H1 (cell line): Measurements from ENCODE around the gene TACC2. TPM values are rescaled to one million over a fixed set of nuclear protein-coding genes. Genes with fewer than 3 reads are reported as not detected.

Experiments used
- CTCF ChIA-PET: fragments of 300-600 bp; sonication (Branson Sonifier 250); formaldehyde crosslinking; loops from one replicate; lab custom pipeline; 2021; ENCODE audit not compliant: partially characterized antibody; lab: Charles Lee
- POLR2A ChIA-PET: fragments of 300-600 bp; sonication (Branson Sonifier 250); formaldehyde crosslinking; loops from one replicate; lab custom pipeline; 2021; ENCODE audit warnings: inconsistent platforms; ENCODE audit not compliant: partially characterized antibody; lab: Charles Lee
- DNase-seq, 2 experiments: peaks; one replicate each; pipeline versions ENCODE4 v3.0.0 to v3.0.0-alpha.2; 2010 to 2022; ENCODE audit warnings: low spot score in 2 of 2, low read depth in 1 of 2, mixed read lengths in 1 of 2
- FAIRE-seq: peaks from 2 replicates; lab custom pipeline; 2011; peaks lifted over from hg19 to GRCh38; lab: Jason Lieb, UNC
- H2AFZ ChIP-seq: 2 replicates; pipeline ENCODE4 v1.8.1; 2012; ENCODE audit warnings: low read length, inconsistent platforms
- H2AK5ac ChIP-seq: 2 replicates; pipeline ENCODE4 v1.6.1; 2013; ENCODE audit warnings: low read depth, low read length
- H2BK120ac ChIP-seq: replicated peaks from 2 replicates; pipeline ENCODE3; 2013; ENCODE audit warnings: low read depth, low read length, inconsistent platforms
- H2BK12ac ChIP-seq: 2 replicates; pipeline ENCODE4 v1.6.1; 2013; ENCODE audit warnings: low read depth, low read length
- H2BK15ac ChIP-seq: 2 replicates; pipeline ENCODE4 v1.6.1; 2013; ENCODE audit warnings: low read length
- H2BK20ac ChIP-seq: 2 replicates; pipeline ENCODE4 v1.6.1; 2013; ENCODE audit warnings: low read length
- H2BK5ac ChIP-seq: 2 replicates; pipeline ENCODE4 v1.6.1; 2013; ENCODE audit warnings: low read depth, low read length
- H3K14ac ChIP-seq: 2 replicates; pipeline ENCODE4 v1.6.1; 2013; ENCODE audit warnings: inconsistent platforms; ENCODE audit not compliant: insufficient read length
- H3K18ac ChIP-seq: 2 replicates; pipeline ENCODE4 v1.6.1; 2013; ENCODE audit warnings: low read length; ENCODE audit errors: extremely low read depth
- H3K23ac ChIP-seq: 2 replicates; pipeline ENCODE4 v1.6.1; 2013; ENCODE audit warnings: inconsistent platforms; ENCODE audit not compliant: insufficient read length
- H3K23me2 ChIP-seq: 2 replicates; pipeline ENCODE4 v1.6.1; 2013; ENCODE audit warnings: low read depth, low read length
- H3K27ac ChIP-seq: 2 replicates; pipeline ENCODE4 v1.6.1; 2011; ENCODE audit warnings: low read depth, low read length, inconsistent platforms
- H3K27me3 ChIP-seq, 4 experiments: replicated peaks in 1 of 4; 1 replicate in 1 of 4; 2 replicates in 3 of 4; pipeline versions ENCODE4 v1.6.1 to v1.8.1; 2011 to 2013; ENCODE audit warnings: low read length in 3 of 4, mild to moderate bottlenecking in 3 of 4, inconsistent platforms in 2 of 4, mixed read lengths in 2 of 4, moderate library complexity in 1 of 4; ENCODE audit not compliant: control insufficient read depth in 3 of 4, insufficient read depth in 3 of 4; ENCODE audit errors: extremely low read depth in 1 of 4
- H3K36me3 ChIP-seq, 4 experiments: 2 replicates each; pipeline versions ENCODE4 v1.6.1 to v1.8.1; 2011 to 2013; ENCODE audit warnings: mild to moderate bottlenecking in 4 of 4, low read length in 3 of 4, moderate library complexity in 2 of 4, control low read depth in 1 of 4, inconsistent platforms in 1 of 4; ENCODE audit not compliant: insufficient read depth in 4 of 4, control insufficient read depth in 2 of 4
- H3K4ac ChIP-seq: replicated peaks from 2 replicates; pipeline ENCODE3; 2013; ENCODE audit warnings: low read length, low read depth, mixed read lengths, inconsistent platforms; ENCODE audit not compliant: insufficient read length
- H3K4me1 ChIP-seq, 4 experiments: replicated peaks in 1 of 4; 1 replicate in 1 of 4; 2 replicates in 3 of 4; pipeline versions ENCODE4 v1.6.1 to v1.8.1; 2011 to 2013; ENCODE audit warnings: low read length in 3 of 4, inconsistent platforms in 2 of 4, mixed read lengths in 1 of 4; ENCODE audit not compliant: insufficient read depth in 4 of 4, control insufficient read depth in 3 of 4
- H3K4me2 ChIP-seq, 2 experiments: 2 replicates each; pipeline versions ENCODE4 v1.6.1 to v1.8.1; 2011 to 2013; ENCODE audit warnings: low read depth in 2 of 2, low read length in 2 of 2, control low read depth in 1 of 2, inconsistent platforms in 1 of 2, mild to moderate bottlenecking in 1 of 2; ENCODE audit not compliant: insufficient read depth in 1 of 2
- H3K4me3 ChIP-seq, 4 experiments: fragments of 200-600, 300-600 bp in 1 of 4; sonication (generic), shearing (Covaris generic), sonication (Bioruptor Twin) in 1 of 4; 2 replicates each; pipeline versions ENCODE4 v1.5.1 to v1.8.1; 2011 to 2016; ENCODE audit warnings: low read length in 4 of 4, low read depth in 3 of 4, control low read depth in 2 of 4, inconsistent platforms in 2 of 4, mild to moderate bottlenecking in 2 of 4, mixed read lengths in 1 of 4, moderate library complexity in 1 of 4; ENCODE audit not compliant: insufficient read depth in 2 of 4; ENCODE audit errors: extremely low read depth in 1 of 4
- H3K56ac ChIP-seq: replicated peaks from 2 replicates; pipeline ENCODE3; 2013; ENCODE audit warnings: low read depth, mild to moderate bottlenecking, mixed read lengths, low read length, inconsistent platforms; ENCODE audit not compliant: insufficient read length
- H3K79me1 ChIP-seq: 2 replicates; pipeline ENCODE4 v1.6.1; 2013; ENCODE audit warnings: low read depth, low read length, control low read depth
- H3K79me2 ChIP-seq, 2 experiments: 2 replicates each; pipeline versions ENCODE4 v1.6.1 to v1.8.1; 2012 to 2013; ENCODE audit warnings: low read length in 2 of 2, mild to moderate bottlenecking in 2 of 2, inconsistent platforms in 1 of 2; ENCODE audit not compliant: insufficient read depth in 2 of 2, control insufficient read depth in 1 of 2
- H3K9ac ChIP-seq, 4 experiments: replicated peaks in 1 of 4; 1 replicate in 1 of 4; 2 replicates in 3 of 4; pipeline versions ENCODE4 v1.6.1 to v1.8.1; 2011 to 2013; ENCODE audit warnings: low read depth in 3 of 4, low read length in 3 of 4, control low read depth in 2 of 4, mild to moderate bottlenecking in 2 of 4, moderate library complexity in 2 of 4, inconsistent platforms in 1 of 4; ENCODE audit errors: extremely low read depth in 1 of 4
- H3K9me3 ChIP-seq, 2 experiments: 2 replicates each; pipeline versions ENCODE4 v1.6.1 to v1.8.1; 2012 to 2013; ENCODE audit warnings: mild to moderate bottlenecking in 2 of 2, moderate library complexity in 2 of 2, control low read depth in 1 of 2, inconsistent platforms in 1 of 2, low read depth in 1 of 2, low read length in 1 of 2, mixed read lengths in 1 of 2; ENCODE audit not compliant: insufficient read depth in 2 of 2
- H4K20me1 ChIP-seq, 2 experiments: replicated peaks in 1 of 2; 2 replicates each; pipeline versions ENCODE3 to v1.8.1; 2011 to 2013; ENCODE audit warnings: inconsistent platforms in 2 of 2, low read length in 2 of 2, mild to moderate bottlenecking in 1 of 2; ENCODE audit not compliant: insufficient read depth in 2 of 2, control insufficient read depth in 1 of 2
- H4K5ac ChIP-seq: 2 replicates; pipeline ENCODE4 v1.6.1; 2013; ENCODE audit warnings: low read length, low read depth, mixed read lengths, inconsistent platforms; ENCODE audit not compliant: insufficient read length
- H4K8ac ChIP-seq: 2 replicates; pipeline ENCODE4 v1.8.0; 2013; ENCODE audit warnings: mild to moderate bottlenecking, moderate library complexity, low read length, inconsistent platforms; ENCODE audit not compliant: insufficient read depth; ENCODE audit errors: extremely low read depth
- H4K91ac ChIP-seq: replicated peaks from 2 replicates; pipeline ENCODE3; 2013; ENCODE audit warnings: low read length, mixed read lengths, inconsistent platforms; ENCODE audit not compliant: insufficient read length
- CTCF ChIP-seq, 3 experiments: IDR thresholded peaks; 1 replicate in 2 of 3; 2 replicates in 1 of 3; pipeline versions ENCODE4 v1.5.1 to v1.6.1; 2011; ENCODE audit warnings: low read length in 3 of 3, mild to moderate bottlenecking in 3 of 3, inconsistent platforms in 2 of 3, low read depth in 1 of 3, moderate library complexity in 1 of 3; ENCODE audit not compliant: insufficient read depth in 1 of 3; ENCODE audit errors: control extremely low read depth in 1 of 3
- MAFK ChIP-seq: IDR thresholded peaks from 2 replicates; pipeline ENCODE4 v1.6.1; 2012; ENCODE audit warnings: low read depth, mild to moderate bottlenecking, improper control_type of control experiment, low read length
- MAX ChIP-seq: IDR thresholded peaks from 2 replicates; pipeline ENCODE4 v1.6.1; 2012; ENCODE audit warnings: inconsistent platforms
- RAD21 ChIP-seq, 2 experiments: IDR thresholded peaks in 1 of 2; conservative IDR thresholded peaks in 1 of 2; 2 replicates each; pipeline ENCODE4 v1.6.1; 2011; ENCODE audit warnings: low read depth in 2 of 2, low read length in 2 of 2, improper control_type of control experiment in 1 of 2, inconsistent platforms in 1 of 2, mild to moderate bottlenecking in 1 of 2, moderate library complexity in 1 of 2
- RFX5 ChIP-seq: IDR thresholded peaks from 2 replicates; pipeline ENCODE4 v1.6.1; 2011; ENCODE audit warnings: low read depth, low read length, improper control_type of control experiment, borderline replicate concordance
- RNF2 ChIP-seq: fragments of 200-900, 300-1000 bp; sonication (generic); IDR thresholded peaks from 2 replicates; pipeline ENCODE4 v1.7.1; 2016; ENCODE audit warnings: borderline replicate concordance, low read depth, mild to moderate bottlenecking, antibody characterized with exemption, low read length; ENCODE audit not compliant: poor library complexity, severe bottlenecking; ENCODE audit errors: missing control alignments
- SIN3A ChIP-seq, 2 experiments: IDR thresholded peaks in 1 of 2; conservative IDR thresholded peaks in 1 of 2; 2 replicates each; pipeline ENCODE4 v1.6.1; 2011 to 2012; ENCODE audit warnings: low read length in 2 of 2, improper control_type of control experiment in 1 of 2, low read depth in 1 of 2, mild to moderate bottlenecking in 1 of 2
- SUZ12 ChIP-seq: fragments of 200-600 bp; sonication (generic); IDR thresholded peaks from 2 replicates; pipeline ENCODE4 v1.6.1; 2012; ENCODE audit warnings: mild to moderate bottlenecking, inconsistent platforms, low read length, moderate library complexity, mixed read lengths
- TAF1 ChIP-seq: IDR thresholded peaks from 2 replicates; pipeline ENCODE4 v1.6.1; 2011; ENCODE audit warnings: mild to moderate bottlenecking, low read depth, low read length
- WGBS, 2 experiments: shearing (Covaris generic) in 1 of 2; methylation state at CpG; one replicate each; pipeline versions ENCODE4 v1.1.6 to v1.1.7; 2013 to 2015; ENCODE audit warnings: low lambda C conversion rate in 2 of 2, mixed read lengths in 2 of 2, inconsistent platforms in 1 of 2, low coverage in 1 of 2, missing lambda C conversion rate in 1 of 2; ENCODE audit not compliant: insufficient replicate concordance in 2 of 2, insufficient coverage in 1 of 2, insufficient read length in 1 of 2; ENCODE audit errors: extremely low coverage in 1 of 2, missing lambda C conversion rate in 1 of 2; 5-methylcytosine and 5-hydroxymethylcytosine counted together
- polyA plus RNA-seq, 7 experiments: library from polyadenylated mRNA; depleted of rRNA in 3 of 7; stranded (reverse) in 5 of 7; unstranded in 2 of 7; fragments of >200 nt in 5 of 7; fragments of 200-250 nt in 2 of 7; gene quantifications; 1 replicate in 5 of 7; 2 replicates in 1 of 7; 4 replicates in 1 of 7; pipeline versions ENCODE4 v1.2.1 to v1.2.3, GENCODE V29; 2011 to 2013; ENCODE audit warnings: missing spikeins in 2 of 7, mixed read lengths in 2 of 7
- total RNA-seq: library from RNA; stranded (reverse); fragmentation: NEBNext Ultra II Directional; extraction: Animal tissue kit (Norgen Biotek cat#: 25700); gene quantifications from 2 replicates; pipeline ENCODE4 v1.2.1, GENCODE V29; 2021

TACC2 gene
- total and polyA plus RNA-seq, 2 of the 8 experiments (the other 6 are each of a cell fraction or from before 2014, with no cell fraction given) = 21.2 to 46.6 TPM

GRCh38 chr10:122168101-122168500 is 179.1 kb downstream of the TACC2 start:
- Histone ChIP-seq H2BK15ac (no peak overlapping the region), H4K20me1 (peaks cover 9 to 34% of the 10 kb centered on the region in 2 experiments), H3K23ac (no peak overlapping the region), H3K27ac (no peak overlapping the region), H3K14ac (no peak overlapping the region), H3K23me2 (peaks cover 12% of the 10 kb centered on the region), H3K27me3 (peaks cover 0 to 2% (median 0%) of the 10 kb centered on the region in 4 experiments; a peak in 1 of 7 replicates), H3K56ac (no peak overlapping the region), H3K9me3 (no peaks in the 10 kb centered on the region), H3K4me2 (no peak overlapping the region), H2AK5ac (no peak overlapping the region), H4K5ac (no peak overlapping the region), H3K4me3 (no peak overlapping the region), H4K8ac (no peak overlapping the region), H2BK12ac (no peak overlapping the region), H3K79me2 (peaks cover 6 to 92% of the 10 kb centered on the region in 2 experiments; a peak in 3 of 4 replicates), H3K79me1 (peaks cover 30% of the 10 kb centered on the region), H3K18ac (no peak overlapping the region), H2BK120ac (no peak overlapping the region), H3K9ac (no peak overlapping the region), H3K4ac (no peak overlapping the region), H2BK5ac (no peak overlapping the region), H2AFZ (no peak overlapping the region), H3K4me1 (peaks cover 5 to 48% (median 26%) of the 10 kb centered on the region in 4 experiments), H2BK20ac (no peak overlapping the region), H3K36me3 (peaks cover 0 to 6% (median 0%) of the 10 kb centered on the region in 4 experiments; a peak in 1 of 8 replicates), H4K91ac (no peak overlapping the region)
- DNase-seq (no peak), FAIRE-seq (no peak)
- WGBS, 2 experiments = 86% methylated on average over 5 of the region's 5 CpGs; no CpG with 5 or more reads in 1 of the 2 experiments
- ChIA-PET CTCF (interaction anchor here (0.8 to 4.5 kb wide), 7 partner anchors 9 to 268 kb away, joined by 3 to 30 read pairs (median 4); no protein-coding TSS in a partner anchor), POLR2A (interaction anchor here (1.0 to 12.6 kb wide), 2 partner anchors 8 to 14 kb away, joined by 3 to 237 read pairs; no protein-coding TSS in a partner anchor)
- TF ChIP-seq RAD21 (IDR thresholded peaks at IDR 0.05 in 1 of 2, conservative IDR thresholded peaks at IDR 0.05 in 1 of 2; ENCODE audit: low read depth in 2 of 2, low read length in 2 of 2) (no peak), CTCF (IDR thresholded peaks at IDR 0.05; ENCODE audit: control extremely low read depth in 1 of 3, insufficient read depth in 1 of 3, low read depth in 1 of 3, low read length in 3 of 3) (no peak), RFX5 (no peak), MAX (no peak), SUZ12 (no peak), SIN3A (conservative IDR thresholded peaks at IDR 0.05 in 1 of 2, IDR thresholded peaks at IDR 0.05 in 1 of 2; ENCODE audit: low read depth in 1 of 2, low read length in 2 of 2) (no peak), RNF2 (no peak), TAF1 (no peak), MAFK (no peak)
